HL-60 (cell line): ENCODE measurements around the gene HAUS5.

ENCODE experiments used
- GABPA ChIP-seq: IDR thresholded peaks from 2 replicates; pipeline ENCODE4 v1.6.1; 2012; ENCODE audit warnings: low read depth
- POLR2AphosphoS5 ChIP-seq: IDR thresholded peaks from 2 replicates; pipeline ENCODE4 v1.6.1; 2012; ENCODE audit warnings: low read depth
- REST ChIP-seq: IDR thresholded peaks from 2 replicates; pipeline ENCODE4 v1.6.1; 2012; ENCODE audit warnings: low read depth; ENCODE audit not compliant: insufficient replicate concordance
- TF ChIP-seq, protein P1 (sequence below): IDR thresholded peaks from one replicate; pipeline ENCODE4 v1.5.1; 2011; ENCODE audit warnings: low read length, control low read depth, inconsistent platforms; ENCODE audit not compliant: insufficient read depth

- TF ChIP-seq, protein P1, sequence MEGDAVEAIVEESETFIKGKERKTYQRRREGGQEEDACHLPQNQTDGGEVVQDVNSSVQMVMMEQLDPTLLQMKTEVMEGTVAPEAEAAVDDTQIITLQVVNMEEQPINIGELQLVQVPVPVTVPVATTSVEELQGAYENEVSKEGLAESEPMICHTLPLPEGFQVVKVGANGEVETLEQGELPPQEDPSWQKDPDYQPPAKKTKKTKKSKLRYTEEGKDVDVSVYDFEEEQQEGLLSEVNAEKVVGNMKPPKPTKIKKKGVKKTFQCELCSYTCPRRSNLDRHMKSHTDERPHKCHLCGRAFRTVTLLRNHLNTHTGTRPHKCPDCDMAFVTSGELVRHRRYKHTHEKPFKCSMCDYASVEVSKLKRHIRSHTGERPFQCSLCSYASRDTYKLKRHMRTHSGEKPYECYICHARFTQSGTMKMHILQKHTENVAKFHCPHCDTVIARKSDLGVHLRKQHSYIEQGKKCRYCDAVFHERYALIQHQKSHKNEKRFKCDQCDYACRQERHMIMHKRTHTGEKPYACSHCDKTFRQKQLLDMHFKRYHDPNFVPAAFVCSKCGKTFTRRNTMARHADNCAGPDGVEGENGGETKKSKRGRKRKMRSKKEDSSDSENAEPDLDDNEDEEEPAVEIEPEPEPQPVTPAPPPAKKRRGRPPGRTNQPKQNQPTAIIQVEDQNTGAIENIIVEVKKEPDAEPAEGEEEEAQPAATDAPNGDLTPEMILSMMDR, result no peak
- no peak for TF ChIP-seq POLR2AphosphoS5
- no peak for TF ChIP-seq GABPA
- TF ChIP-seq REST, result no peak
Measured at GRCh38 chr19:35623327-35624010, 10.9 kb downstream of the HAUS5 start.
